ENCODE results near the gene FAM227B.

DNA sequence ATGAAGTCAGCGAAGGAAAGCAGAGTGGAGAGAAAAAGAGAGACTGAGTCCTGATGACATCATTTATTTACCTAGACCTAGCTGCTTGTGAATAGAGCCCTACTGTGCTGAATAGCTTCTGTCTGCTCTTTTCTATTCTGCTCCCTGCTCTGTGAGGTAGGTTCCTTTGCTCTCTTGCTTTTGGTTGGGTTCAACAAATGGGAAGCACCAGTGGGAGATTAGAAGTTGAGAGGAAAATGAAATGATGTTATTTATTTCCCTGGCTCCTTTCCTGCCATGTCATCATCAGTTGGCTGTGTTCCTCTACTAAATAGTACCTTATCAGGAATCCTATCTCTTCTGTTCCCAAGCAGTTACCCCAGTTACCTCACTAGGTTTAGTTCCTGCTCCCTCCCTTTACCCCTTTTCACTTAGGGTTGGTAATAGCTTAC, 23.8 kb upstream of the FAM227B start:
- TF ChIP-seq, protein P1, sequence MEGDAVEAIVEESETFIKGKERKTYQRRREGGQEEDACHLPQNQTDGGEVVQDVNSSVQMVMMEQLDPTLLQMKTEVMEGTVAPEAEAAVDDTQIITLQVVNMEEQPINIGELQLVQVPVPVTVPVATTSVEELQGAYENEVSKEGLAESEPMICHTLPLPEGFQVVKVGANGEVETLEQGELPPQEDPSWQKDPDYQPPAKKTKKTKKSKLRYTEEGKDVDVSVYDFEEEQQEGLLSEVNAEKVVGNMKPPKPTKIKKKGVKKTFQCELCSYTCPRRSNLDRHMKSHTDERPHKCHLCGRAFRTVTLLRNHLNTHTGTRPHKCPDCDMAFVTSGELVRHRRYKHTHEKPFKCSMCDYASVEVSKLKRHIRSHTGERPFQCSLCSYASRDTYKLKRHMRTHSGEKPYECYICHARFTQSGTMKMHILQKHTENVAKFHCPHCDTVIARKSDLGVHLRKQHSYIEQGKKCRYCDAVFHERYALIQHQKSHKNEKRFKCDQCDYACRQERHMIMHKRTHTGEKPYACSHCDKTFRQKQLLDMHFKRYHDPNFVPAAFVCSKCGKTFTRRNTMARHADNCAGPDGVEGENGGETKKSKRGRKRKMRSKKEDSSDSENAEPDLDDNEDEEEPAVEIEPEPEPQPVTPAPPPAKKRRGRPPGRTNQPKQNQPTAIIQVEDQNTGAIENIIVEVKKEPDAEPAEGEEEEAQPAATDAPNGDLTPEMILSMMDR (conservative IDR thresholded peaks at IDR 0.05), result no peak
- TF ChIP-seq EZH2 (IDR thresholded peaks at IDR 0.05; ENCODE audit: low read depth), result no peak

Data from PC-9 (cell line).